Glomerular visceral epithelial cell (primary cell): ENCODE measurements around the gene PRICKLE1.

ENCODE experiments used
- DNase-seq: peaks from one replicate; pipeline ENCODE4 v3.0.0-alpha.2; 2016; ENCODE audit errors: extremely low spot score

PRICKLE1 gene

DNA sequence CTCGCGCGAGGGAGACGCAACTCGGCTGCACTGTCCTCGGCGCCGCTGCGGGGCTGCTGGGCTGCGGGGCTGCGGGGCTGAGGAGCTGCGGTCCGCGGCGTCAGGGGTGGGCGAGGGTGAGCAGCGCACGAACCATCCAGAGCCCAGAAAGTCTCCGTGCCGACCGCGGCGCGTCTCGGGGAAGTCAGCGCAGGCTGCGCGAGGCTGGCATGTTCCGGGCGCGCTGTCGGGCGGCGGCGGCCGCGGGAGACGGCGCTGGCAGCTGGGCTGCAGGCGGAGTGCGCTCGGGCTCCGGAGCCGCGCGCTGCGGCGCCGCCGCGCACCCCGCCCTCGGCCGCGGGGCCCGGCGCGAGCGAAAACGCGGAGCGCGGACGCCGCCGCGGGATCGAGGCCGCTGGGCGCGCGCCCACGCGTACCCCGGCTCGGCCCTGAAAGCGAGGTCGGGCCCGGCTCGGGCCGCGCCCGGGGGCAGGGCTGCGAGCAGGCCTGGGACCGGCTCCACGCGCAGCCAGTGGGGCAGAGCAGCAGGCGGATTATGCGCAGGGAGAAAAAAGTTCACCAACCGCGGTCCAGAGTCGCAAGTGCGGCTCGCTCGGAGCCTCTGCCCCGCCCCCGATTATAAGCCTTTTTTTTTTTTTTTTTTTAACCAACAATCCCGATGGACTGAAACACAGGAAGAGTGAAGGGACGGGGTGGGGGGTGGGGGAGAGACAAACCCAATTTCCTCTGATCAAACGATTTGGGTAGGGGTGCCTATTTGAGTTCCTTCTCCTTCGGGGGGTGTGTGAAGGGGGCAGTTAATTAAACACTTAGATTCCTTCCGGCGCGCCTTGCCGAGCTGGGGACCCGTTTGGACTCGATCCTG is at the start of gene PRICKLE1:
Gene PRICKLE1 (minus strand): TSS at position 282 of the 865 bp plus-strand sequence. CDS start 117,230 bp downstream, outside the sequence.
- DNase-seq, result peak; percentile 70

DNA sequence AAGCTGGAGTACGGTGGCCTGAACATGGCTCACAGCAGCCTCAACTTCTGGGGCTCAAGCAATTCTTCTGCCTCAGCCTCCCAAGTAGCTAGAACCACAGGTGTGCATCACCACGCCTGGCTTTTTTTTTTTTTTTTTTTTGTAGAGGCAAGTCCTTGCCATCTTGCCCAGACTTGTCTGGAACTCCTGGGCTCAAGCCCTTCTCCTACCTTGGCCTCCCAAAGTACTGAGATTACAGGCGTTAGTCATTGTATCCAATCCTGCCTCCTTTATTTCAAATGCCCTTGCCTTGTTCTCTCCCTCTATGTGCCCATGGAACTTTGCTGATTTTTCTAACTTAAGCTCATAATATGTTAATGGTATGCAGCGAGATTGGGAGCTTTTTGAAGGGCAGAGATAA is 49.2 kb upstream of the PRICKLE1 start:
- no peak for DNase-seq

DNA sequence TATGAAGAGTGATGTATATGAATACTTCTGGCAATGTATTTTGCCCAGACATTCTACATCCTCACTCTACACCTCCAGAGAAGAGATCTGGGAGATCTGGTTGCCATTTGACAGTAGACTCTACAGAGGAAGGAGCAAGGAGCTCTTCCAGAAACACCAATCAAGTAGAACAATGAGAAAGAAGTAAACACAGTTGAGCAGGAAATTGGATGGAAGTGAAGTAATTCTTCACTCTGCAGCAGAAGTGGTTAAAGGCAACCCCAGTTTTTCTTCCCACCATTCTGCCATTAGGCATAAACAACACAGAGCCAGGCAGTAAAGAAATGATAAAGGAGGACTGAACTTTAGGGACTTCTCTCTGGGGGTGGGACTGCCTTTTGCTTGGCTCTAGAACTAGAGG is 48.5 kb upstream of the PRICKLE1 start:
- DNase-seq, result no peak

DNA sequence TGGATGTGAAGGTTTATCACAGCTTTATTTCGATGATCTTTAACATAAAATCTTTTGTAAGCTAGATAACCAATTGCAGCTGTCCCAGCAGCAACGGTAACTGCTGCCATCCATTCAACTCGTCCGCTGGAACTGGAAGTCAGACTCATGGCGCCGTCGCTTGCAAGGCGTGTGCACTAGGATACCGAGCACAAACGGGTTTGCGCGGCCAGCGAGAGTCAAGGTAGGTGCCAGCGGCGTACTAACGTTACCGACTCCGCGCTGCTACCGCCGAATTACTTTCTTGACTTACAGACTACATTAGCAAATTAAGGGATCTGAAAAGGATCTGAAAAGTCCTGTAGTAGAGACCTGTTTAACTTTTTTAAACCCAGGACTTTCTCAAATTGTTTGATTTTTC is 47.4 kb upstream of the PRICKLE1 start:
- no peak for DNase-seq

DNA sequence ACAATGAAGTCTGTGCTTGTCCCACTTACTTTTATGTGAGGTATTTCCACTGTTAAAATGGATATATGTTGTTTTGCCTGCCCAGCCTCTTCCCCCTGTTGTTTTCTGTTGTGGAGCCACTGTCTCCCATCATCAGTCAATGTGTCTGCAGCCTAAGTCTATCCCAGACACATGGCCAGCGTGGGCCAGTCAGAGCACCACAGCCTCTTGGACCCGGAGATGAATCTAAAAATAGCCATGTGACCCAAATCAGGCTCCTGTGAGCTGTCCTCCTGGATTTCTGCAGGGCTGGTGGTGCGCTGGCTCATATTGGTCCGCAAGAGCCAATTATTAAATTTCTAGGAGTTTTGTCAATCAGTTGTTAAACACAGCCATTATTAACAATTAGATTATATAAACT is 44.0 kb upstream of the PRICKLE1 start:
- no peak for DNase-seq

DNA sequence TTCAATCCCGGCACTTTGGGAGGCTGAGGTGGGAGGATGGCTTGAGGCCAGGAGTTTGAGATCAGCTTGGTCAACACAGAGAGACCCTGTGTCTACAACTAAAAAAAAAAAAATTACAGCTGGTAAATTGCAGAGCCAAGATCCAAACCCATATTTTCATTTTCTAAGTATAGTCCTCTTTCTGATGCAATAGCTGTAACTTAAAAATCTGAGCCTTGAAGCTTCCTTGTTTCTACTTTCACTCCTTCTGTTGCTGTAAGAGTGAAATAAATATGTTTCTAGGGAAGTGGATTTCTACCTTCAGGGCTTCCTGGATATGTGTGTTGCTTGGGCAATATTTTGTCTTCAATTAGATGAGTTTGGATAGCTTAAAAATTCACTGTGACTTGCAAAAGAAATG is 42.0 kb upstream of the PRICKLE1 start:
- DNase-seq, result no peak

DNA sequence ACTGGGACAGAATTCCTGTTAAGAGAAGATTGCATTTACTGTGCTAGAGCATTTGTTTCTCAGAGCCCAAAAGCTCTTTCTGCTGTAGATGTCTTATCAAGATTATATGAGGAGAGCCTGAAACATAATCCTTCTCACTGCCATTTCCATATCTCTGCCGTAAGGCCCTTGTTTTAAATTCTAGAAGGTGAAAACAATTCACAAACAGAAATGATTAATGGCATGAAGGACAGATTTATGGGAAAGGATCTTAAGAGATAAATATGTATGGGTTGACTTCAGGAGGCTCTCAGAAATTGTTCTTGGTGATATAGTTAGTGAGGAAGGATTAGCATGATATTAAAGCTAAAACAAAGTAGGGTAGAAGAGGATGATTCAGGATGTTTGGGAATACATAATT is 40.8 kb upstream of the PRICKLE1 start:
- no peak for DNase-seq

DNA sequence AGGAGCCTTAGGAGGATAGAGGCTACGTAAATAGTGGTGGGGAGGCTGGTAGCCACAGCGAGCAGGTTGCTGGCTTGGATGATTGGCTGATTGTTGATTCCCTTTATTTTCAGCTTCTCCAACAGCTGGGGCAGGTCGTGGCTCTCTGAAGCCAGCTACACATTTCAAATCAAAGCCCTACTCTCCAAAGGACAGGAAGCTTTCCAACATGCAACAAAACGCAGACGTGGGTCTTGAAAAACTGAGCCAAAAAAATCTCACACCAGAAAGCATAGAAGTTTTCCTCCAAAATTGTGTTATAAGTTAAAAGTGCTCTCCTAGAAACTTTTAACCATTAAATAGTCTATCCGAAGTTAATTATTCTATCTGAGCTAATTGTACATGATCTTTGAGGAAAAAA is 37.6 kb upstream of the PRICKLE1 start:
- no peak for DNase-seq

DNA sequence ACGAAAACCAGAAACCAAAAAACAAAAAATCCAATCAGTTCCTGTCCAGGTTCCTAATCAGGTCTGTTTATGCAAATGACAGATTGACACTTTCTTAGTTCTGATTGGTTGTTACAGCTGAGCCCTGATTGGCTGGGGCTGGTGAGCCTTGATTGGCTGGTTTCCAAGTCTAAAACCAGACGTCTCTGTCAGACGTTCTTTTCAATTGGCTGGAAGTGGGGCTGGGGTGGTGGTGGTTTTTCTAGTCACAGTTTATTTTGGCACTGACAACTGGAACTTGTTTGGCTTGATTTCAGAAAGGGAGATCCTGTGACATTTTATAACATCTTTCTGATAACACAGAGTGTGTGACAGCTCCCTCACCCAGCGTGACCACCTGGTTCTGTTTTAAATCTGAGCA is 36.1 kb upstream of the PRICKLE1 start:
- DNase-seq, result no peak

DNA sequence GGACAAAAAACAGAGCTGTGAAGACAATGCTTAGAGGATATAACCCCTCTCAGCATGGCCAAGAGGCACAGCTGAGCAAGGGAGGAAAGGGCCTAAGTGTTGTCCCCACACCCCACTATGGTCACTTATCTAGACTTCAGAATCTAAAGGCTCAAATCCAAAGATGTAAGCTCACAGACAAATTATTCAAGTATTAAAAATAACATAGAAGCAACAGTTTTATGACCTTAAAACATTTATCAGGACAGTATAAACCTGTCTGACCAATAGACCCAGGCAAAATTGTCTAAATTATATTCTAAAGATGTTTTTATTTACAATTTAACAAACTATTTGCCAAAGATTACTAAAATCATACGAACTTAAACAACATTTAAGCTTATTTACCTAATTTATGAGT is 28.1 kb upstream of the PRICKLE1 start:
- no peak for DNase-seq

DNA sequence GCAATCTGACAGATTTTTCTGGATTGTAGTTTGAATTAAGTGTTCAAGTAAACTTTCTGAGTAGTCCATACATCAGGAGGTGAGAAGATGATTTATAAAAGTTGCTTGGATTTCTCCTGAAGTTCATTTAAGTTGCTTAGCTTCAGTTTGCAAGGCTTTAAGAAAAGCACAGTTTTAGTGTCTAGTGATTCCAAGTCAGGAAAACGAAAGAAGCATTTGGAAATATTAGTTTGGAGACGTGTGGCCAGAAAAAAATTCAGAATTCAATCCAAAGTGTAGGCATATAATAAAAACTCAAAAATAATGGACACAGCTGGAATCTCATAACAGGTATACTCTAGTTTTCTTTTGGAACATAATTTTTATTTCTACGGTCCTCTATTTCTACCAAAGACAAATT is 25.5 kb upstream of the PRICKLE1 start:
- DNase-seq, result no peak

DNA sequence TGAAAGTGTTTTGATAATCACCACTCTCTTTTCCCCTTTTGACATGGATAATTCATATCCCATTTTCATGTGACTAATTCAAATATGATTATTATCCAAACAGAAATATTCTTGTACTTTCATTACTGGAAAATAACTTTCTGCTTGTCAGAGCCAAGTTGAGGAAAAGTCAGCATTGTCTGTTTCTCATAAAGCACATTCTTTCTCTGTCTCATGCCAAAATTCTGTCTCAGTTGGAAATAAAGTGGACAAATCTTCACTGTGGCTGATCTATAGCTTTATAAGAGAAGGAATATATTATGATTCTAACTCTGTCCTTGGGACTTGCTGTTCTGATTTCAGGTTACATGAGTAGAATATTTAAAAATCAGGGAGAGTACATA is 22.7 kb upstream of the PRICKLE1 start:
- no peak for DNase-seq

DNA sequence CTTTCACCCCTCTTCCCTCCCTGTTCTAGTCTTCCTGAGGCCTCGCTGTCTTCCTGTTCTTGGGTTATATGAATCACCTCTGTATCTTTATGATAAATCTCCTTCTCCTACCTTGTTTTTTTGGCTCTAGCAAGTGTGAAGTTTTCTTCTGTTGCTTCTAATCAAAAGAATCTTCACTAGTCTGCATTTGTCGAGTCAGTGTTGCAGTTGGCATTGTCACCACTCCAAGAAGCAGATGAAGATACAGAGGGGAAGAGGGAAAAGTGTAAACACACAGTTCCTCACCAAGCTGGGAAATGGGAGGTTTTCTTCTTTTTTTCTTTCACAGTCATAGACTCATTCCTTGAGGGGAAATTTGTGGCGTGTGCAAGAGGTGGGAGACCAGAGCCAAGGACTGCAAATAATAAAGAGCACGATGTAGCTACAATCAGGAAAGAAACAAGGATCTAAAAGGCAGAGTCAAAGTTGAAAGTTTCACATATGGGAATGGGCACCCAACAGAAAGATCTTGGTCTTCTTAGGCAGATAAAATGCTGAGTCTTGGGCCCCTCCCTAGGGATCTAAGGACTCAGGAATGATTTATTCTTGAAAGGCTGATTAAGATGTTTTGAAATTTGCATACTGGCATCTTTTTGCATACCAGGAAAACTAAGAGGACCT is 22.2 kb upstream of the PRICKLE1 start:
- DNase-seq, result no peak

DNA sequence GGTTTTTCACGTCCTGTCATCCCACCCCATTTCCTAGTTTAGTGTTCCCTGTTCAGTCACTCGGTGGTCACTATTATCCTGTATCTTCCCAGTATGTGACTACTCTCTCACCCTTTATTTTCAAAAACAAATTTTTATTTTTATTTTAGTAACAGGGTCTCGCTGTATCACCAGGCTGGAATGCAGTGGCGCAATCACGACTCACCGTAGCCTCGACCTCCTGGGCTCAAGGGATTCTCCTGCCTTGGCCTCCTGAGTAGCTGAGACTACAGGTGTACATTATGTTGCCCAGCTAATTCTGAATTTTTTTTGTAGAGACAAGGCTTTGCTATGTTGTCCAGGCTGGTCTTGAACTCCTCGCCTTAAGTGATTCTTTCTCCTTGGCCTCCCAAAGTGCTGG is 20.1 kb upstream of the PRICKLE1 start:
- DNase-seq, result no peak

DNA sequence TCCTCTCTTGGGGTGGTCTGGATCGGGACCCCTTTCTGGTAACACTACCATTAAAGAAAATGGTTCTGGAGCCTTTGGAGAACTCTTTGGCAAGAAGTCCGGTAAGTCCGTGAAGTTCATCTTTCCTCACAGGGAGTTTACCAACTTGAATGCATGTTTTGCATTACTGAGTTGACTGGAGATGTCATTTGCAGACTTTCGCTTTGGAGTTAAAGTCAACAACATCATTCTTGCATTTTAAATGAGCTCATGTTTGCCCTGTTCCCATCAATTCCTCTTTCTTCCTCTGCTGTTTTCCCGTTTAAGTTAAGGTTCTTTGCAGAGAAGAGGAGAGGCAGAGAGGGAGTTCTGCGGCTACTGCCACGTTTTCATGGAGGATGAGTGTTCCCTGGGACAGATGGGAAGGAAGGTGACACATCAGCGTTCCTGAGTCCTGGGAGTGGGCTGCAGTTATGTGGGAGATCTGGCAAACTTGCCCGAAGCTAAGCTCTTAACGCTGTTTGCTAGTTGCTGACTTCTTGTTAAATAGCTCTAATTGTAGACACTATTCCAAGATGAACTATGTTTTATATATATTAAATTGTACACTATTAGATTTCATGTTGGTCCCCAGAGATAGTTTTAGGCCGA is 18.8 kb upstream of the PRICKLE1 start:
- DNase-seq, result no peak

DNA sequence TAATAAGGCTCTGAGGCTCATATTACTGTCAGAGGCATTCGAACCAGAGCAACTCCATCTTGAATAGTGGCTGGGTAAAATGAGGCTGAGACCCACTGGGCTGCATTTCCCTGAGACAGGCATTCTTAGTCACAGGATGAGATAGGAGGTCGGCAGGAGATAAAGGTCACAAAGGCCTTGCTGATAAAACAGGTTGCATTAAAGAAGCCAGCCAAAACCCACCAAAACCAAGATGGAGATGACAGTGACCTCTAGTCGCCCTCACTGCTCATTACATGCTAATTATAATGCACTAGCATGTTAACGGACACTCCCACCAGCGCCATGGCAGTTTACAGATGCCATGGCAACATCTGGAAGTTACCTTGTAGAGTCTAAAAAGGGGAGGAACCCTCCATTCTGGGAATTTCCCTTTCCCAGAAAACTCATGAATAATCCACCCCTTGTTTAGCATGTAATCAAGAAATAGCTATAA is 18.1 kb upstream of the PRICKLE1 start:
- no peak for DNase-seq

DNA sequence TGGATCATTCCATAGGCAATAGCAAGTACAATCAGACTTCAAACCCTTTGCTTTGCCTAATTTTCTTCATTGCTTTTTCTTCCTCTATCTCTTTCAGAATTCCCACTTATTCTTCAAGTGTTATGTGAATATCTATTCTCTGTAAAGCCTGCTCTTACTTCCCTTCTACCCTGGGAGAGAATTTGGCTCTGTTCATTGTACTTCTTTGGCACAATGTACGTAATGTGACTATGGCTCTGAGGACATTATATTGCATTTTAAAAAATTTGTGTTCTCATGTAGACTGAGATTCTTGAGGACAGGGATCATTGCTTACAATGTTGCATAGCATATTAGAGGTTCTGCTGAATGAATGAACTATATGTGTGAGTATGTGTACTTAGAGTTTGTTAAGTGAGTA is 16.9 kb upstream of the PRICKLE1 start:
- DNase-seq, result no peak

DNA sequence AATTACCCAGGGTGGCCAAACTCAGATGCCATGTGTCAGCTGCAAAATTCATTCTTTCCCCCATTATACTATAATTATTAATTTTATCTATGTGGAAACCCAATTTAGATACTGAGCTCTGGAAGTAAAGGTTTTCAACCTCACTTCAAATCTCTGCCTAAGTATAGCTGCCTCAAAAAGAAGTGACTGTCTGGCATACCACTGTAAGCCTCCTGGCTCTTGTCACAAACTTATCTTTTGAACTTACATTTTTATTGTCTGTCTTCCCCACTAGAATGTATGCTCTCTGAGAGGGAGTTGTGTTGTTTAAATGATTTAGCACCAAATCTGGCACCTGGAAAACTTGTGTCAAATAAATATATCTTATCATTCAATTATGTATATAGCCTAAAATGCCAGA is 16.1 kb upstream of the PRICKLE1 start:
- no peak for DNase-seq

DNA sequence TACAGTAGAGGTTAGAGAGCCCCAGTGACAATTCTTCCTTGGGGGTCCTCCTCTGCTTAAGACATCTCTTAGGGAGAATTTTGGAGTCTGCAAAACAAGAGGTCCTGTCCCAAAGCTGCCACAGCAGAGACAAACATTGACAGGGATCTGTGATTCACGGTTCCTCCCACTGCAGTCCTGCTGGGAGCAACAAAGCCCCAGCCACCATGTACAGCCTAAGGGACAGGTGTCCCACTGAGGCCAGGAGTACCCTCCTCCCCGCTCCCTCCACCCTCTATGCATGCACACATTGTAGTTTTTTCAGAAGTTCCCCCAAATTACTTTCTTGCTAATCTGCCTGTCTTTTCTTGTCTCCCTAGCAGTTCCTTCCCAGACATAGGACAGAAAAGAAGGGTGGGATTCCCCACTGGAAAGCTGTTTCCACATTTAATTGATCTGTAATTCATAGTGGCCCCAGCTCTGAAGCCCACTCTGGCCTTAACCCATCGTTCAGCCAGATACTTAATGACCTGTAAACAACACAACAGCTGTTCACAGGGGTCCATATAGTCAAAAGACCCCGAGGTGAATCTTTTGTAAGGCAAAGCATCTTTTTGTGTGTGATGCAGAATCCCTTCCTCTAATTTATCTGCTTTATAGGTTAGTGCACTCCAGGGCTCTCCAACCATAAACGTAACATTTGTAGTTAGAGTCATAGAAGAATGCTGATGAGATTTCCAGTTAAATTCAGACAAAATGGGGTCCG is 13.9 kb upstream of the PRICKLE1 start:
- no peak for DNase-seq

DNA sequence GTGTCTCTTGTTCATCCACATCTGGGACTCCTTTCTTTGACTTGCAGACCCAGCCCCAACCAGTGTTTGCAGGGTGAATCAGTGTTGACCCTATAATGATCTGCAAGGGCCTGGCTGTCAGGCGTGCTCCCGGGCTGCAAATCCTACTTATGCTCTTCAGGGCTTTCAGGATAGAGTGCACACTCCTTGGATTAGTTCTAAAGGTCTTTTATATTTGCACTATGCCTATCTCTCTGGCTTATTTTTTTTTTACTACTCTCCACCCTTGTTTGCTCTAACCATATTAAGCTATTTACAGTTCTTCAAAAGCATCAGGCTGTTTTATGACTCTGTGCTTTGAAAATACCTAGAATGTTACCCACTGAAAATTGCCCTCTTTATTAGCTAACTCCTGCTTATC is 4.3 kb upstream of the PRICKLE1 start:
- no peak for DNase-seq

DNA sequence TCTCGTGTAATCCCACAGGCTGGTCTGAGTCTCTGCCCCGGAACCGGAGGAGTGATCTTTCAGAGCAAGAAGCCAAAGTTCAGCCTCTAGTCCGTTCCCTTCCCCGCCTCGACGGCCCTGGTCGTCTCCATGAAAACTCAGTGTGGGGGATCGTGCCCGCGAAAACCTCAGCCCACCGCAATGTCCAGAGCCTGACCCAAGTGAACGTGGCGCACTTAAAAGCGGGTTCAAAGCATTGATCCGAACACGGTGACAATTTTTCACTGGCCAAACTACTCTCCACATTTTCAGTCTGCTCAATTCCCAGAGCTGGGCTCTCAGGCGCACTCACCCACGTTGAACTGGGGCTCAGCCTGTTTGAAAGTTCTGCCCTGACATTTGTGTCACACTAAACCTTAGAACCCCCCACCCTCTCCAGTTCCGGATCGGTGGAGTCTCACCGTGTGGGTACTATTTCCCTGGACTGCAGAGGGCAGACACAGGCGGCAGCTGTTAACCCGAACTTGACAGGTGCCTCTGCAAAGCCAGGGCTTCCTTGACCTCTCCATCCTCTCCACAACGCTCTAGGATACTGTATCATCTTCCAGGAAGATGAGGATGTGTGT is 886 bp upstream of the PRICKLE1 start:
- peak; percentile 64 for DNase-seq
